VCaP (cell line): ENCODE results near the gene CDC42EP4.

Experiments used
- H3K27ac ChIP-seq: fragments of 450-650 bp; 2 replicates; pipeline ENCODE4 v1.5.1; 2017
- CTCF ChIP-seq: fragments of 450-650 bp; conservative IDR thresholded peaks from 2 replicates; pipeline ENCODE4 v1.5.1; 2017; ENCODE audit warnings: mild to moderate bottlenecking, moderate library complexity

Gene CDC42EP4

GRCh38 chr17:73342541-73343167 is 30.9 kb upstream of the CDC42EP4 start:
- no peak overlapping the region for H3K27ac ChIP-seq
- no peak for TF ChIP-seq CTCF

- H3K27ac ChIP-seq = no peak overlapping the region
Observed at GRCh38 chr17:73342050-73342522, 30.3 kb upstream of the CDC42EP4 start.

GRCh38 chr17:73341350-73342049 is 29.7 kb upstream of the CDC42EP4 start:
- TF ChIP-seq CTCF = no peak
- H3K27ac ChIP-seq = no peak overlapping the region

More at GRCh38 chr17:73342050-73342522, 30.3 kb upstream of the CDC42EP4 start:
- no peak for TF ChIP-seq CTCF

- TF ChIP-seq CTCF = no peak
- no peak overlapping the region for H3K27ac ChIP-seq
Observed at GRCh38 chr17:73340093-73340596, 28.3 kb upstream of the CDC42EP4 start.

GRCh38 chr17:73338566-73339197 is 26.9 kb upstream of the CDC42EP4 start:
- no peak overlapping the region for H3K27ac ChIP-seq
- TF ChIP-seq CTCF = no peak

GRCh38 chr17:73338050-73338521 is 26.3 kb upstream of the CDC42EP4 start:
- H3K27ac ChIP-seq = no peak overlapping the region
- TF ChIP-seq CTCF = no peak

- TF ChIP-seq CTCF = no peak
- H3K27ac ChIP-seq = no peak overlapping the region
Observed at GRCh38 chr17:73337330-73337710, 25.5 kb upstream of the CDC42EP4 start.
